Measurements from ENCODE around the gene TFAP2E.

TFAP2E gene

GRCh38 chr1:35556484-35557117 is 16.5 kb upstream of the TFAP2E start:
- in situ Hi-C loops (cut with MboI; ENCODE audit: low sequenced_read_pairs) = no loop called here

- in situ Hi-C loops (cut with MboI; ENCODE audit: low sequenced_read_pairs) = no loop called here
These were observed 15.9 kb upstream of the TFAP2E start, which contains the start of gene KIAA0319L for GRCh38 chr1:35557118-35557610. Gene KIAA0319L, minus strand, starts transcription at chr1:35557403. Its CDS starts 2,912 bp downstream, at chr1:35554491.

- in situ Hi-C loops (cut with MboI; ENCODE audit: low sequenced_read_pairs) = no loop called here
These were observed 15.3 kb upstream of the TFAP2E start, which contains the start of gene NCDN for GRCh38 chr1:35557611-35558373. Gene NCDN, plus strand, starts transcription at chr1:35557799. Its CDS starts 392 bp downstream, at chr1:35558191.

GRCh38 chr1:35558374-35559316 is 14.5 kb upstream of the TFAP2E start:
- in situ Hi-C loops (cut with MboI; ENCODE audit: low sequenced_read_pairs) = no loop called here

- in situ Hi-C loops (cut with MboI; ENCODE audit: low sequenced_read_pairs) = no loop called here
These were observed 13.7 kb upstream of the TFAP2E start for GRCh38 chr1:35559317-35559944.

- in situ Hi-C loops (cut with MboI; ENCODE audit: low sequenced_read_pairs) = loop anchor here (10.0 kb wide), 1 partner anchor 154 kb away; the partner anchor contains the start of gene C1orf216
These were observed 12.6 kb upstream of the TFAP2E start for GRCh38 chr1:35560256-35561225.

GRCh38 chr1:35561297-35561971 is 11.7 kb upstream of the TFAP2E start:
- in situ Hi-C loops (cut with MboI; ENCODE audit: low sequenced_read_pairs) = loop anchor here (10.0 kb wide), 1 partner anchor 153 kb away; the partner anchor contains the start of gene C1orf216

GRCh38 chr1:35561972-35562680 is 11.0 kb upstream of the TFAP2E start:
- in situ Hi-C loops (cut with MboI; ENCODE audit: low sequenced_read_pairs) = loop anchor here (10.0 kb wide), 1 partner anchor 153 kb away; the partner anchor contains the start of gene C1orf216

GRCh38 chr1:35563166-35563565 is 9.9 kb upstream of the TFAP2E start:
- in situ Hi-C loops (cut with MboI; ENCODE audit: low sequenced_read_pairs) = loop anchor here (10.0 kb wide), 1 partner anchor 152 kb away; the partner anchor contains the start of gene C1orf216

- in situ Hi-C loops (cut with MboI; ENCODE audit: low sequenced_read_pairs) = loop anchor here (10.0 kb wide), 1 partner anchor 151 kb away; the partner anchor contains the start of gene C1orf216
These were observed 8.9 kb upstream of the TFAP2E start for GRCh38 chr1:35564037-35564883.

GRCh38 chr1:35564884-35565741 is 8.0 kb upstream of the TFAP2E start:
- in situ Hi-C loops (cut with MboI; ENCODE audit: low sequenced_read_pairs) = loop anchor here (10.0 kb wide), 1 partner anchor 150 kb away; the partner anchor contains the start of gene C1orf216

- in situ Hi-C loops (cut with MboI; ENCODE audit: low sequenced_read_pairs) = loop anchor here (10.0 kb wide), 1 partner anchor 149 kb away; the partner anchor contains the start of gene C1orf216
These were observed 7.4 kb upstream of the TFAP2E start for GRCh38 chr1:35565742-35566133.

- in situ Hi-C loops (cut with MboI; ENCODE audit: low sequenced_read_pairs) = loop anchor here (10.0 kb wide), 1 partner anchor 147 kb away; the partner anchor contains the start of gene C1orf216
These were observed 5.1 kb upstream of the TFAP2E start for GRCh38 chr1:35567947-35568558.

GRCh38 chr1:35568975-35569395 is 4.1 kb upstream of the TFAP2E start:
- in situ Hi-C loops (cut with MboI; ENCODE audit: low sequenced_read_pairs) = loop anchor here (10.0 kb wide), 1 partner anchor 146 kb away; the partner anchor contains the start of gene C1orf216

GRCh38 chr1:35569936-35570335 is 3.2 kb upstream of the TFAP2E start:
- in situ Hi-C loops (cut with MboI; ENCODE audit: low sequenced_read_pairs) = loop anchor here (10.0 kb wide), 1 partner anchor 145 kb away; the partner anchor contains the start of gene C1orf216
